Small intestine (tissue), 16 donors: ENCODE measurements around the gene ZBTB5. TPM values are rescaled to one million over a fixed set of nuclear protein-coding genes. Genes with fewer than 3 reads are reported as not detected.
A peak's percentile ranks its signal among the peaks of the same experiment; 100 is the strongest.
"Not testable (repeated sequence)": the region's sequence is repeated elsewhere in the genome, so short reads cannot be mapped to it uniquely, and the experiment has no call there.

ENCODE experiments used
- DNase-seq, 2 donors: peaks; one replicate each; pipeline versions ENCODE4 v3.0.0 to v3.0.0-alpha.2; 2013
- FAIRE-seq: peaks from 2 replicates; lab custom pipeline; 2012; peaks lifted over from hg19 to GRCh38; lab: Jason Lieb, UNC
- H3K27ac ChIP-seq, 3 donors: one replicate each; pipeline ENCODE4 v1.5.1; 2013; ENCODE audit warnings: low read length in 2 of 3, mild to moderate bottlenecking in 2 of 3, control low read depth in 1 of 3, inconsistent platforms in 1 of 3, low read depth in 1 of 3, moderate library complexity in 1 of 3
- H3K27me3 ChIP-seq, 3 donors: one replicate each; pipeline ENCODE4 v1.6.1; 2013; ENCODE audit warnings: low read length in 3 of 3, inconsistent platforms in 1 of 3; ENCODE audit not compliant: control insufficient read depth in 3 of 3, insufficient read depth in 3 of 3
- H3K36me3 ChIP-seq, 3 donors: one replicate each; pipeline ENCODE4 v1.6.1; 2013; ENCODE audit warnings: low read length in 3 of 3, inconsistent platforms in 1 of 3, low read depth in 1 of 3, mild to moderate bottlenecking in 1 of 3, moderate library complexity in 1 of 3; ENCODE audit not compliant: control insufficient read depth in 3 of 3, insufficient read depth in 2 of 3
- H3K4me1 ChIP-seq, 3 donors: one replicate each; pipeline ENCODE4 v1.6.1; 2013; ENCODE audit warnings: low read length in 2 of 3, inconsistent platforms in 1 of 3, low read depth in 1 of 3, mild to moderate bottlenecking in 1 of 3, moderate library complexity in 1 of 3; ENCODE audit not compliant: control insufficient read depth in 3 of 3, insufficient read depth in 2 of 3
- H3K4me3 ChIP-seq, 3 donors: one replicate each; pipeline ENCODE4 v1.5.1; 2013; ENCODE audit warnings: low read length in 3 of 3, control low read depth in 1 of 3, inconsistent platforms in 1 of 3, low read depth in 1 of 3, mild to moderate bottlenecking in 1 of 3, moderate library complexity in 1 of 3
- H3K9me3 ChIP-seq, 2 donors: one replicate each; pipeline ENCODE4 v1.6.1; 2013; ENCODE audit warnings: low read depth in 1 of 2, low read length in 1 of 2; ENCODE audit not compliant: control insufficient read depth in 2 of 2, insufficient read depth in 1 of 2
- WGBS, 3 donors: extraction: QIAGEN DNeasy Blood & Tissue Kit; methylation state at CpG; one replicate each; pipeline ENCODE4 v1.1.7; 2013; 5-methylcytosine and 5-hydroxymethylcytosine counted together
- long read RNA-seq, 10 donors: transcript quantifications; one replicate each; lab custom pipeline, GENCODE V29; 2026
- polyA plus RNA-seq, 4 donors: library from polyadenylated mRNA; stranded (reverse) in 3 of 4; unstranded in 1 of 4; fragments of 200-250 nt in 3 of 4; fragments of 120-200 nt in 1 of 4; gene quantifications; one replicate each; pipeline versions ENCODE4 v1.2.1 to v1.2.3, GENCODE V29; 2013
- donor health status: healthy with polysubstance abuse.
- donor health status: control.
- donor health status: control.
- donor health status: Bipolar disorder and iron deficiency.
- donor health status: healthy.

The ZBTB5 gene
- polyA plus RNA-seq, result 10 to 100 TPM in 1 of 4 donors, 1 to 10 TPM in 3; 5.8 to 15.8 (median 6.9) TPM
- long read RNA-seq, donor 1, full-length matches to known transcripts, result 2 of 2 reads
- long read RNA-seq, donor 1, partial matches to known transcripts, result 0 of 2 reads
- long read RNA-seq, donor 1, other reads (novel, unspliced or antisense), result 0 of 2 reads
- long read RNA-seq, donor 2, full-length matches to known transcripts, result 2 of 2 reads
- long read RNA-seq, donor 2, partial matches to known transcripts, result 0 of 2 reads
- long read RNA-seq, donor 2, other reads (novel, unspliced or antisense), result 0 of 2 reads
- long read RNA-seq, donor 3, full-length matches to known transcripts, result 2 of 2 reads
- long read RNA-seq, donor 3, partial matches to known transcripts, result 0 of 2 reads
- long read RNA-seq, donor 3, other reads (novel, unspliced or antisense), result 0 of 2 reads
- long read RNA-seq, donor 4, result 0 reads
- long read RNA-seq, donor 5, result 0 reads
- long read RNA-seq, donor 6, full-length matches to known transcripts, result 2 of 2 reads
- long read RNA-seq, donor 6, partial matches to known transcripts, result 0 of 2 reads
- long read RNA-seq, donor 6, other reads (novel, unspliced or antisense), result 0 of 2 reads
- long read RNA-seq, donor 7, full-length matches to known transcripts, result 5 of 5 reads
- long read RNA-seq, donor 7, partial matches to known transcripts, result 0 of 5 reads
- long read RNA-seq, donor 7, other reads (novel, unspliced or antisense), result 0 of 5 reads
- long read RNA-seq, donor 8, full-length matches to known transcripts, result 1 of 1 reads
- long read RNA-seq, donor 8, partial matches to known transcripts, result 0 of 1 reads
- long read RNA-seq, donor 8, other reads (novel, unspliced or antisense), result 0 of 1 reads
- long read RNA-seq, donor 9, result 0 reads
- long read RNA-seq, donor 10, full-length matches to known transcripts, result 9 of 9 reads
- long read RNA-seq, donor 10, partial matches to known transcripts, result 0 of 9 reads
- long read RNA-seq, donor 10, other reads (novel, unspliced or antisense), result 0 of 9 reads

GRCh38 chr9:37465249-37466036, at the start of gene ZBTB5:
ZBTB5 (minus strand) TSS chr9:37465450; CDS start chr9:37442551, 22,899 bp downstream.
- DNase-seq (peak; percentile 99 to 100), FAIRE-seq (peak; percentile 84)
- Histone ChIP-seq H3K36me3 (peaks cover 0 to 5% (median 0%) of the 10 kb centered on the region in 3 donors), H3K4me3 (peak within 1 kb of the TSS; percentile 75 to 94 (median 81)), H3K27me3 (no peaks in the 10 kb centered on the region), H3K4me1 (peaks cover 0 to 9% (median 4%) of the 10 kb centered on the region in 3 donors), H3K9me3 (no peaks in the 10 kb centered on the region), H3K27ac (peak within 1 kb of the TSS; percentile 75 to 98 (median 98))
- WGBS, 3 donors, result 0 to 1% (median 0%) methylated on average over 46 to 52 of the region's 52 CpGs

DNA sequence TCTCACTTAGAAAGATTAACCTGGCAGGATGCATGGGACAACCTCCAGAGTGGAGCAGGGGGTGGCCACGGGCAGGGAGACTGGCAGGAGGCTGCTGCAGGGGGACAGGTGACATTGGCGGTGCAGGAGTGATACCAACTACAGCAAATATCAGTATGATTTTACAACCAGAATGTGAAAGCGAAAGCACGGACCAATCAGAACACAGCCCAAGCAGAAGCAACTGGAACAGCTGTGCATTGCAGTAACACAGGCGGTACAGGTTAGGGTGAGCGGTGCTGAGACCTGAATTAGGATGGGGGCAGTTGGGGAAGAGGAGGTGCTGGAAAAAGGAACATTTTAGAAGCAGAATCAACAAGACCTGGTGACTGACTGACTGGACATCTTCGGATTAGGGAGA, 49.7 kb upstream of the ZBTB5 start:
- Histone ChIP-seq H3K4me1 (no peaks in the 10 kb centered on the region), H3K9me3 (no peaks in the 10 kb centered on the region), H3K27me3 (no peaks in the 10 kb centered on the region), H3K4me3 (no peak overlapping the region), H3K27ac (no peak overlapping the region), H3K36me3 (peaks cover 0 to 40% (median 2%) of the 10 kb centered on the region in 3 donors)
- DNase-seq, result peak; percentile 6 to 69
- no peak for FAIRE-seq
- 18 to 69% (median 36%) methylated on average over 7 of the region's 7 CpGs for WGBS, 3 donors

DNA sequence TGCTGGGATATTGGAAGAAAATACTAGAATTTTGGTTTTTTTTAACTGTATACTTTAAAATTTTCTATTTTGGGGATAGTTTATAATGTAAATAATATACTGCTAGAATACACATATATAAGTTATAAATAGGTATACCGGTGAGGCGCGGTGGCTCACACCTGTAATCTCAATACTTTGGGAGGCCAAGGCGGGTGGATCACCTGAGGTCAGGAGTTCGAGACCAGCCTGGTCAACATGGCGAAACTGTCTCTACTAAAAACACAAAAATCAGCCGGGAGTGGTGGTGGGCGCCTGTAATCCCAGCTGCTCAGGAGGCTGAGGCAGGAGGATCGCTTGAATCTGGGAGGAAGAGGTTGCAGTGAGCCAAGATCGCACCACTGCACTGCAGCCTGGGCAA, 49.2 kb upstream of the ZBTB5 start:
- 93 to 97% (median 96%) methylated on average over 10 of the region's 10 CpGs for WGBS, 3 donors
- not testable (repeated sequence) for DNase-seq, FAIRE-seq

GRCh38 chr9:37512437-37512836, 47.2 kb upstream of the ZBTB5 start:
- Histone ChIP-seq H3K9me3 (no peaks in the 10 kb centered on the region), H3K27ac (no peak overlapping the region), H3K4me1 (no peaks in the 10 kb centered on the region), H3K36me3 (peaks cover 0 to 33% (median 2%) of the 10 kb centered on the region in 3 donors), H3K27me3 (no peaks in the 10 kb centered on the region), H3K4me3 (no peak overlapping the region)
- 71 to 87% (median 73%) methylated on average over 12 of the region's 12 CpGs for WGBS, 3 donors
- DNase-seq (no peak), FAIRE-seq (no peak)

More for the DNA sequence above, 49.2 kb upstream of the ZBTB5 start:
- H3K9me3 ChIP-seq, H3K4me1 ChIP-seq, H3K27me3 ChIP-seq, H3K27ac ChIP-seq, H3K4me3 ChIP-seq: not testable (repeated sequence)
- H3K36me3 ChIP-seq, result peaks cover 0 to 38% (median 2%) of the 10 kb centered on the region in 3 donors

DNA sequence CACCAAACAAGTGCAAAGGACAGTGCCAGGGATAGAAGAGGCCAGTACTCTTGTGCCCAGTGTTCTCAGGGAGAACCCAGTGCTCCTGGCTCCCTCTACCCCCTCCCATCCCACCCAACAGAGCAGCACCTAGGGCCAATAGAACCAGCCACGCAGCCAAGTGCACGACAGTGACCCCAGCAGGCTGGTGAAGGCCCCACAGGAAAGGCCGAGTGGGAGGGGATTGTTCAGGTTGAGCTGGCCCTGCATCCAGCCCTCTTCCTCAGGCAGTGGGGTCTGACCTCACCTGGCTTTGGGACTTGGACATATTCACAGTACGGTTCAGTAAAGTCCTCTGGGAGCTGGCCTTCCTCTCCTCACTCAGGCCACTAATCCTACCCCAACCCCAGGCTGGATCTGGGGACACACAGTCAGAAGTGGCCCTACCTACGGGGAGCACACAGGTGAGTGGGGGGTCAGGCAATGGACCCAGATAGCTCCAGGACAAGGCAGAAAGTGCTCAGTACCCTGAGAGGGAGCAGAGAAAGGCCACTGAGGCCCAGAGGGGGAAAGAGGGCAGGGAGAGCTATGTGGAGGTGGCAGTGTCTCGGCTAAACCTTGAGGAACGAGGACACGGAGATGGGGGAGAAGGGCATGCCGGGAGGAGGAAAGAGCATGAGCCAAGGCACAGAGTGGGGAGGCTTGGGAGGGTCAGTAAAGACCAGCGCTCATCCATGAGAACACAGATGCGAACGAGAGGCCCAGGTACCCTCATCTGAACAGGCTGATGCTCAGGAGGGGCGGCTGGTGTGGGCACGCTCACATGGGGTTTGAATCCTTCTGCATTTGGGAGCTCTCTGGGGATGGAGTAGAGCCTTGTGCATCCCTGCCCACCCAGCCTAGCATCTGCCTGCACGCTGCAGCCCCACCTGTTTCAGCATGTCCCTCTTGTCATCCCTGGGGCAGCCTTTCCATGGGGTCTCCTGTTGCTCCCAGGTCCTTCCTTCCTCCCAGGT, 46.1 kb upstream of the ZBTB5 start:
- no peak overlapping the region for H3K27ac ChIP-seq
- no peak overlapping the region for H3K4me3 ChIP-seq
- peaks cover 0 to 34% (median 2%) of the 10 kb centered on the region in 3 donors for H3K36me3 ChIP-seq
- no peaks in the 10 kb centered on the region for H3K27me3 ChIP-seq
- no peaks in the 10 kb centered on the region for H3K4me1 ChIP-seq
- WGBS, 3 donors, result 83 to 93% (median 86%) methylated on average over 15 of the region's 15 CpGs
- H3K9me3 ChIP-seq, result no peaks in the 10 kb centered on the region
- FAIRE-seq, result no peak
- no peak for DNase-seq

- H3K27ac ChIP-seq, DNase-seq, H3K9me3 ChIP-seq, H3K27me3 ChIP-seq, H3K4me1 ChIP-seq, FAIRE-seq, H3K4me3 ChIP-seq: not testable (repeated sequence)
- peaks cover 0 to 27% (median 2%) of the 10 kb centered on the region in 3 donors for H3K36me3 ChIP-seq
- 90 to 94% (median 91%) methylated on average over 5 of the region's 5 CpGs for WGBS, 3 donors
Observed at GRCh38 chr9:37510053-37510452, 44.8 kb upstream of the ZBTB5 start.

DNA sequence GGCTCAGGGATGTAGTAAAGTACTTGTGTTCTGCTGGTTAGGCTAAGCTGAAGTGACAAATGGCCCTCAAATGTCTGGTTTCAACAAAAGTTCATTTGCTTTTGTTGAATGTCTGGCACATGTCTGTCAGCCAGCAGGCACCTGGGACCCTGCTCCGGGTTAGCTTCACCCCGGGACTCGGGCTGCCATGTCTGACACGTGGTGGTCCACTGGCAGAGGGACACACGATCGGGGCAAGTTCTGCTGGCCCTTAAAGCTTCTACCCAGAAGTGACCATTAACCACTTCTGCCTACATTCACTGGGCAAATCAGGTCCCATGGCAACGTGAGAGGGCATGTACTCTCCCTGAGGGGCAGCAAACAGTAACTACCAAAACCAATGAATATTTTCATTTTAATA, 44.3 kb upstream of the ZBTB5 start:
- Histone ChIP-seq H3K27ac (no peak overlapping the region), H3K4me1 (no peaks in the 10 kb centered on the region), H3K9me3 (no peaks in the 10 kb centered on the region), H3K4me3 (no peak overlapping the region), H3K36me3 (peaks cover 0 to 29% (median 2%) of the 10 kb centered on the region in 3 donors), H3K27me3 (no peaks in the 10 kb centered on the region)
- no peak for DNase-seq
- FAIRE-seq, result no peak
- WGBS, 3 donors, result 88 to 95% (median 91%) methylated on average over 7 of the region's 7 CpGs
